Lung (tissue), 12 donors: ENCODE data around the gene AKT1S1. TPM values are rescaled to one million over a fixed set of nuclear protein-coding genes. Genes with fewer than 3 reads are reported as not detected.

Experiments used
- ATAC-seq: fragments of 200-7000 bp; cut with Tn5 transposase; one replicate; pipeline ENCODE4 v1.9.1; 2020; ENCODE audit warnings: moderate number of reproducible peaks; ENCODE audit not compliant: insufficient read depth, low FRiP score
- DNase-seq, 3 donors: peaks; one replicate each; pipeline ENCODE4 v3.0.0-alpha.2; 2013 to 2017
- H3K27ac ChIP-seq, 2 donors: one replicate each; pipeline ENCODE4 v1.5.1; 2013; ENCODE audit warnings: mild to moderate bottlenecking in 2 of 2, moderate library complexity in 2 of 2, control low read depth in 1 of 2, inconsistent platforms in 1 of 2, low read depth in 1 of 2, low read length in 1 of 2
- H3K27me3 ChIP-seq, 3 donors: one replicate each; pipeline ENCODE4 v1.5.1; 2013; ENCODE audit warnings: low read length in 2 of 3; ENCODE audit not compliant: control insufficient read depth in 3 of 3, insufficient read depth in 3 of 3
- H3K36me3 ChIP-seq, 4 donors: one replicate each; pipeline ENCODE4 v1.5.1; 2013; ENCODE audit warnings: low read length in 4 of 4, mild to moderate bottlenecking in 1 of 4, moderate library complexity in 1 of 4; ENCODE audit not compliant: control insufficient read depth in 4 of 4, insufficient read depth in 4 of 4
- H3K4me1 ChIP-seq, 5 donors: one replicate each; pipeline ENCODE4 v1.5.1; 2013; ENCODE audit warnings: low read length in 5 of 5, mild to moderate bottlenecking in 2 of 5, moderate library complexity in 1 of 5; ENCODE audit not compliant: control insufficient read depth in 5 of 5, insufficient read depth in 5 of 5
- H3K4me3 ChIP-seq: one replicate; pipeline ENCODE4 v1.5.1; 2013; ENCODE audit warnings: mild to moderate bottlenecking, control low read depth, moderate library complexity
- H3K9ac ChIP-seq, 2 donors: one replicate each; pipeline ENCODE4 v1.5.1; 2013; ENCODE audit warnings: low read length in 2 of 2, control low read depth in 1 of 2; ENCODE audit not compliant: insufficient read depth in 1 of 2
- H3K9me3 ChIP-seq, 4 donors: one replicate each; pipeline ENCODE4 v1.5.1; 2013; ENCODE audit warnings: low read length in 3 of 4, mild to moderate bottlenecking in 1 of 4, moderate library complexity in 1 of 4; ENCODE audit not compliant: control insufficient read depth in 4 of 4, insufficient read depth in 3 of 4
- WGBS, 2 donors: extraction: QIAGEN DNeasy Blood & Tissue Kit; methylation state at CpG; one replicate each; pipeline ENCODE4 v1.1.7; 2013; 5-methylcytosine and 5-hydroxymethylcytosine counted together
- polyA plus RNA-seq, 2 donors: library from polyadenylated mRNA; stranded (reverse); fragments of 200-250 nt; gene quantifications; one replicate each; pipeline ENCODE4 v1.2.1, GENCODE V29; 2013
- total RNA-seq, 2 donors: library from RNA; depleted of rRNA in 1 of 2; stranded (reverse); fragments of >200 nt in 1 of 2; gene quantifications; one replicate each; pipeline ENCODE4 v1.2.1, GENCODE V29; 2014 to 2021
- TF ChIP-seq, protein P1 (sequence below): IDR thresholded peaks from 2 replicates; pipeline ENCODE4 v1.5.1; 2012; ENCODE audit warnings: mild to moderate bottlenecking; ENCODE audit errors: control extremely low read depth, extremely low read depth
- donor health status: control.
- donor health status: control.
- donor health status: Bipolar disorder and iron deficiency.
- donor health status: healthy.
- donor health status: DM: yes; HTN: yes; CAD: no.

Gene AKT1S1
- total and polyA plus RNA-seq, 4 donors: 6.7 to 46.4 (median 35.9) TPM

- Histone ChIP-seq H3K27ac (no peak overlapping the region), H3K27me3 (peaks cover 0 to 2% (median 0%) of the 10 kb centered on the region in 3 donors), H3K4me1 (peaks cover 0 to 11% (median 0%) of the 10 kb centered on the region in 5 donors), H3K36me3 (peaks cover 0 to 22% (median 12%) of the 10 kb centered on the region in 4 donors), H3K9me3 (no peaks in the 10 kb centered on the region), H3K9ac (no peak overlapping the region), H3K4me3 (no peak overlapping the region)
- TF ChIP-seq, protein P1, sequence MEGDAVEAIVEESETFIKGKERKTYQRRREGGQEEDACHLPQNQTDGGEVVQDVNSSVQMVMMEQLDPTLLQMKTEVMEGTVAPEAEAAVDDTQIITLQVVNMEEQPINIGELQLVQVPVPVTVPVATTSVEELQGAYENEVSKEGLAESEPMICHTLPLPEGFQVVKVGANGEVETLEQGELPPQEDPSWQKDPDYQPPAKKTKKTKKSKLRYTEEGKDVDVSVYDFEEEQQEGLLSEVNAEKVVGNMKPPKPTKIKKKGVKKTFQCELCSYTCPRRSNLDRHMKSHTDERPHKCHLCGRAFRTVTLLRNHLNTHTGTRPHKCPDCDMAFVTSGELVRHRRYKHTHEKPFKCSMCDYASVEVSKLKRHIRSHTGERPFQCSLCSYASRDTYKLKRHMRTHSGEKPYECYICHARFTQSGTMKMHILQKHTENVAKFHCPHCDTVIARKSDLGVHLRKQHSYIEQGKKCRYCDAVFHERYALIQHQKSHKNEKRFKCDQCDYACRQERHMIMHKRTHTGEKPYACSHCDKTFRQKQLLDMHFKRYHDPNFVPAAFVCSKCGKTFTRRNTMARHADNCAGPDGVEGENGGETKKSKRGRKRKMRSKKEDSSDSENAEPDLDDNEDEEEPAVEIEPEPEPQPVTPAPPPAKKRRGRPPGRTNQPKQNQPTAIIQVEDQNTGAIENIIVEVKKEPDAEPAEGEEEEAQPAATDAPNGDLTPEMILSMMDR: no peak
- DNase-seq: no peak
- ATAC-seq: no peak
- WGBS, 2 donors: 84 to 89% methylated on average over 18 of the region's 18 CpGs
These were observed 11.3 kb upstream of the AKT1S1 start for GRCh38 chr19:49888510-49888824.

DNA sequence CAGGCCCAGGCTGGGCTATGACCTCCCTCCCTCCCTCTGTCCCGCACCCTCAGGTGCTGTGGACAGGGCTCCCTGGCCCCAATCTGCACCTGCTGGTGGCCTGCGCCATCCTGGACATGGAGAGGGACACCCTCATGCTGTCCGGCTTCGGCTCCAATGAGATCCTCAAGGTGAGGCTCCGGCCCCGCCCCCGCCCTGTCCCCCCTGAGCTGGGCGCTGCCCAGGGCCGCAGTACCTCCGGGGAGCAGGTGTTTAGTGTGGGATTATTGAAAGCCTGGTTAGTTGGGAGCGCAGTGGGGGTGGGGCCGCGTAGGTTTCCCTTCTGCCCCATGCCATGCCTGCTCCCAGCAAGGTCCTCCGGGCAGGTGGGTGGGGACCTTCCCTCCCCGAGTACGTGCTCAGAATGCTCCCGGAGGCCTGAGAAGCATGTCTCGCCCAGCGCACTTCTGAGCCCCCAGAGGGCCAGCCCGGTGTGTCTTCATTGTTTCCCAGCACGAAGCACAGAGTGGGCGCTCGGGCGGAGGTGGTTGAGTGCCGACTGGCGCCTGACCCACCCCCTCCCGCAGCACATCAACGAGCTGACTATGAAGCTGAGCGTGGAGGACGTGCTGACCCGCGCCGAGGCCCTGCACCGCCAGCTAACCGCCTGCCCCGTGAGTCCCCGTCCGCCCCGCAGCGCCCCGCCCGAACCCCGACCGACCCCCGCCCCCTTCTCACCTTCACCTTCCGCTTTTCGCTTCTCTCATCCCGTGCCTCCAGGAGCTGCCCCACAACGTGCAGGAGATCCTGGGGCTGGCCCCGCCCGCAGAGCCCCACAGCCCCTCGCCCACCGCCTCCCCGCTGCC lies 10.7 kb upstream of the AKT1S1 start:
- 73 to 79% methylated on average over 52 to 54 of the region's 54 CpGs for WGBS, 2 donors
- DNase-seq (peak in 1 of 3 donors; percentile 38), ATAC-seq (no peak)
- TF ChIP-seq, protein P1: no peak
- Histone ChIP-seq H3K9me3 (peaks cover 0 to 2% (median 0%) of the 10 kb centered on the region in 4 donors), H3K9ac (no peak overlapping the region), H3K36me3 (peaks cover 4 to 28% (median 17%) of the 10 kb centered on the region in 4 donors), H3K4me1 (peaks cover 0 to 11% (median 0%) of the 10 kb centered on the region in 5 donors), H3K4me3 (no peak overlapping the region), H3K27me3 (peaks cover 0 to 2% (median 0%) of the 10 kb centered on the region in 3 donors), H3K27ac (no peak overlapping the region)

- H3K36me3 ChIP-seq: peaks cover 11 to 36% (median 22%) of the 10 kb centered on the region in 4 donors
- H3K27me3 ChIP-seq: no peaks in the 10 kb centered on the region
- ATAC-seq (no peak), DNase-seq (peak in 2 of 3 donors; percentile 30 to 39)
- H3K9me3 ChIP-seq: peaks cover 0 to 2% (median 0%) of the 10 kb centered on the region in 4 donors
- H3K4me1 ChIP-seq: peaks cover 0 to 11% (median 0%) of the 10 kb centered on the region in 5 donors
- no peak overlapping the region for H3K4me3 ChIP-seq
- whole genome bisulfite sequencing, 2 donors: 65 to 67% methylated on average over 23 of the region's 23 CpGs
- H3K9ac ChIP-seq: no peak overlapping the region
- TF ChIP-seq, protein P1: no peak
- H3K27ac ChIP-seq: no peak overlapping the region
These were observed 10.0 kb upstream of the AKT1S1 start for GRCh38 chr19:49887037-49887664.
